ENCODE data around the gene C4orf46. TPM values are rescaled to one million over a fixed set of nuclear protein-coding genes. Genes with fewer than 3 reads are reported as not detected.

Gene C4orf46
- total and polyA plus RNA-seq, 8 donors = 1.0 to 2.7 (median 1.4) TPM

DNA sequence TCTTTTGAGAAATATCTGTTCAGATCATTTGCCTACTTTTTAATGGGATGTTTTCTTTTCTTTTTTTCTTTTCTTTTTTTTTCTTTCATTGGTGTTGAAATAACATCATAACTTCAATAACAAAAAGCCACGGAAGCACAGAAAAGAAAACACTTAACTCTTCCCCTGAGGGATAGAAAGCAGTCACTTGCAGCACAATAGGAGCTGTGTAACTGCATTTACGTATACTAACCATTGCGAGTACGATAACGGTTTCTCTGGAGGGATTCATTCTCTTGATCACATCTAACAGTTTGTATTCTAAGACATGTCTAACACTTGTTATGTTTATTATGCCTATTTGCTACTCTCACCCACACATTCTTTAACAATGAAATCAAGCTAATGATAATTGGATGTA lies 27.3 kb downstream of the C4orf46 start:
- H3K27me3 ChIP-seq = no peaks in the 10 kb centered on the region
- H3K9me3 ChIP-seq = no peaks in the 10 kb centered on the region
- intact Hi-C loops (cut with DNase I) = no loop called here
- FAIRE-seq (no peak), DNase-seq (no peak), ATAC-seq (no peak)
- no peak overlapping the region for H3K27ac ChIP-seq
- H3K4me1 ChIP-seq = no peaks in the 10 kb centered on the region
- 86 to 89% methylated on average over 5 of the region's 5 CpGs for WGBS, 2 donors
- TF ChIP-seq CTCF (IDR thresholded peaks at IDR 0.05) = no peak
- H3K36me3 ChIP-seq = no peaks in the 10 kb centered on the region
- H3K4me3 ChIP-seq = no peak overlapping the region

DNA sequence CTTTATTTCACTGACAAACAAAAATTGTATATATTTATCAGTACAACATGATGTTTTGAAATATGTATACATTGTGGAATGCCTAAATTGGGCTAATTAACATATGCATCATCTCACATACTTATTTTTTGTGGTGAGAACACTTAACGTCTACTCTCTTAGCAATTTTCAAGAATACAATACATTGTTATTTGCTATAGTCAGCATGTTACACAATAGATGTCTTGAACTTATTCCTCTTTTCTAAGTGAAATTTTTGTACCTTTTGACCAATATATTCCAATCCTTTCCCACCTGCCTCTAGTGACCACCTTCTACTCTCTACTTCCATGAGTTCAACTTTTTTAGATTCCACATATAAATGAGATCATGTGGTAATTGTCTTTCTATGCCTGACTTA lies 35.1 kb downstream of the C4orf46 start:
- no peak overlapping the region for H3K4me3 ChIP-seq
- no peak for ATAC-seq
- WGBS, 2 donors = 75 to 86% methylated on average over 1 of the region's 1 CpG
- H3K4me1 ChIP-seq = no peaks in the 10 kb centered on the region
- DNase-seq = no peak
- no peaks in the 10 kb centered on the region for H3K27me3 ChIP-seq
- intact Hi-C loops (cut with DNase I) = no loop called here
- no peaks in the 10 kb centered on the region for H3K36me3 ChIP-seq
- H3K27ac ChIP-seq = no peak overlapping the region
- no peak for FAIRE-seq
- H3K9me3 ChIP-seq = no peaks in the 10 kb centered on the region
- no peak for TF ChIP-seq CTCF (IDR thresholded peaks at IDR 0.05)

- WGBS, 2 donors = 17 to 19% methylated on average over 1 of the region's 1 CpG
- intact Hi-C loops (cut with DNase I) = no loop called here
- DNase-seq = no peak
- no peak for ATAC-seq
- Histone ChIP-seq H3K4me1 (no peaks in the 10 kb centered on the region), H3K4me3 (no peak overlapping the region), H3K36me3 (no peaks in the 10 kb centered on the region), H3K27me3 (no peaks in the 10 kb centered on the region), H3K27ac (no peak overlapping the region), H3K9me3 (no peaks in the 10 kb centered on the region)
- TF ChIP-seq CTCF (IDR thresholded peaks at IDR 0.05) = no peak
- no peak for FAIRE-seq
Measured at GRCh38 chr4:158630893-158631292, 40.8 kb downstream of the C4orf46 start.

- no peak for TF ChIP-seq CTCF (IDR thresholded peaks at IDR 0.05)
- Histone ChIP-seq H3K27me3 (no peaks in the 10 kb centered on the region), H3K4me3 (no peak overlapping the region), H3K9me3 (no peaks in the 10 kb centered on the region), H3K27ac (no peak overlapping the region), H3K36me3 (no peaks in the 10 kb centered on the region), H3K4me1 (no peaks in the 10 kb centered on the region)
- FAIRE-seq = no peak
- ATAC-seq = no peak
- 78 to 79% methylated on average over 2 of the region's 2 CpGs for WGBS, 2 donors
- DNase-seq = no peak
- intact Hi-C loops (cut with DNase I) = loop anchor here in 1 of 3 donors (10.0 kb wide), 1 partner anchor 371 kb away; no protein-coding TSS in a partner anchor
Measured at GRCh38 chr4:158625544-158625943, 46.1 kb downstream of the C4orf46 start.

DNA sequence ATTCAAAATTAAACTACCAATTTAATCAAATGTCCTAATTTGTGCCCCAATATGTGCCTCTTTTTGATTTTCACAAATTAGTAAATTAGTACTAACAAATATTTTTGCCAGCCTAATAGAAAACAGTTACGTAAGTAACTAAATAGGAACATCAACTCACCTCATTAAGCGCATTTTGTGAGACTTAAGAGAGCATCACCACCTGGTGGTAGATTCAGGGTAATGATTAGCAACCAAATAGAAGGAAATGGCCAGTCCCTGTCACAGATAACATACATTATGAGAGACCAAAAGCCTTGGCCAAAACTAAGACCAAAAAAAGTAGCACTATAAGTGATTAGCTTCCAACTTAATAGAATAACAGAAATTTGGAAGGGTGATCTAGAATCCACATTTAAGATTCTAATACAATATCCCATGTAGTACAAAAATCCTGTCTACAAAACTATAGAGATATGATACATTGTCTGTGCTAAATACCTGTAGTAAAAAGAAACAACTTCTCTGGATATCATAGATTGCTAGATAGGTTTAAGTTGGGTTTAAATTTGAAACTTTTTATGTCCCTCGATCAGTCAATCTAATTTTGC lies 46.7 kb downstream of the C4orf46 start:
- Histone ChIP-seq H3K36me3 (no peaks in the 10 kb centered on the region), H3K27me3 (no peaks in the 10 kb centered on the region), H3K9me3 (no peaks in the 10 kb centered on the region), H3K4me3 (no peak overlapping the region), H3K27ac (no peak overlapping the region), H3K4me1 (no peaks in the 10 kb centered on the region)
- peak; percentile 73 for FAIRE-seq
- DNase-seq = peak in 1 of 6 donors; percentile 18
- intact Hi-C loops (cut with DNase I) = loop anchor here in 1 of 3 donors (10.0 kb wide), 1 partner anchor 370 kb away; no protein-coding TSS in a partner anchor
- 22 to 32% methylated on average over 3 of the region's 3 CpGs for WGBS, 2 donors
- TF ChIP-seq CTCF (IDR thresholded peaks at IDR 0.05) = peak; percentile 36 to 62 (median 46)
- peak; percentile 69 to 91 (median 90) for ATAC-seq
